Stimulated activated CD8-positive, alpha-beta memory T cell treated with anti-CD3 and anti-CD28 coated beads, Interleukin-7, amount 100 ng/mL, for 24 hours (primary cell): ENCODE measurements around the gene MYL2.

Source experiments
- DNase-seq: peaks from one replicate; pipeline ENCODE4 v3.0.0-alpha.2; 2020; ENCODE audit warnings: low read depth

Gene MYL2

DNA sequence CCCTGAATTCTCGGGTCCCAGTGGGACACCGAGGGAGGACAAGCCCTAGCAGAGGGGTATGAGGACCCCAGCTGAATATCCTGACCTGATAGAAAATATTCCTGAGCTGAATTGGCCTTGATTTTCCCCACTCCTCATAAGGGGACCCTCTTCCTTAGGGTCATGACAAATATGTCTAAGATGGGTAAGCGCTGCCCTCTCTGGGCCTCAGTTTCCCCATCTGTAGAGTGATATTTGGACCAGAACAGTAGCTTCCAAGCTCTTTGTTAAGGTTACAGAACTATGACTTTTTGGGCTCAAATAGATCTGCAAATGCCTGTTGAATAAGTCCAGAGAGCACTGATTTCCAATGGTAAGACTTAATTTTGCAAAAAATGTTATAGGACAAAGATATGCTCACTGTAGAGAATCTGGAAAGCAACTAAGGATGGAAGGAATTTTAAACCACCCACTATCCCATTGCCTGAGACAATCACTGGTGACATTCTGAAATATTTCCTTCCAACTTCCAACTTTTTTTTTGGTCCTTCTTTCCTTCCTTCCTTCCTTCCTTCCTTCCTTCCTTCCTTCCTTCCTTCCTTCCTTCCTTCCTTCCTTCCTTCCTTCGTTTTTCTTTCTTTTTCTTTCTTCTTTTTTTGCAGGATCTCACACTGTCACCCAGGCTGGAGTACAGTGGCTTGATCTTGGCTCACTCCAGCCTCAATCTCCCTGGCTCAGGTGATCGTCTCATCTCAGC is 32.0 kb downstream of the MYL2 start:
- DNase-seq, result no peak

DNA sequence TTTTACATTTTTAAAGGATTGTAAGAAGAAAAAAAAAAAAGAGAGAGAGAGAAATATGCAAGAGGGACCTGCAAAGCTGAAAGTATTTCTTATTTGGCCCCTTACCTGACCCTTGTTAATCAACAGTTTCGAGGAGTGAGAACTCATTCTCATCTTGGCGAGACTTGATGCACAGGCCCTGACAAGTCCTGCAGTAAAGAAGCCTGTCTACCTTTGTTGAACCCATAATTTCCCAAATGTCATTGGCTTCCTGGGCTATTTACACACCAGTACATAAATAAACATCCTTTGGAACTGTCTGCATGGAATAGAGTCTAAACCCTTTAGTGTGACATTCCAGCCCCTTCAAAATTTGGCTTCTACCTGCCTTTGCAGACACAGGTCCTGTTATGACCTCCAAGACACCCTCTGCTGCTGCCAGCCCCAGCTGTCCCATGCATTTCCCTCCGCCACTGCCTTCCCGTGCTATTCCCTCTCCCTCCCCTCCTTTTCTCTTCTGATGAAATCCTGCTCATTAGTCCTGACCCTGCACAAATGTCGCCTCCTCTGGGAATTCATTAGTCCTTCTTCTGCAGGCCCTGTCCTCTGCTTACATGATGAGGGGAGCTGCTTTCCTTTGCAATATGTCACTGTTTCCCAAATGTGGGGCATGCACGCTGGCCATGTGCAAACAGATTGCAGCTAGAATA is 35.1 kb downstream of the MYL2 start:
- DNase-seq, result no peak

DNA sequence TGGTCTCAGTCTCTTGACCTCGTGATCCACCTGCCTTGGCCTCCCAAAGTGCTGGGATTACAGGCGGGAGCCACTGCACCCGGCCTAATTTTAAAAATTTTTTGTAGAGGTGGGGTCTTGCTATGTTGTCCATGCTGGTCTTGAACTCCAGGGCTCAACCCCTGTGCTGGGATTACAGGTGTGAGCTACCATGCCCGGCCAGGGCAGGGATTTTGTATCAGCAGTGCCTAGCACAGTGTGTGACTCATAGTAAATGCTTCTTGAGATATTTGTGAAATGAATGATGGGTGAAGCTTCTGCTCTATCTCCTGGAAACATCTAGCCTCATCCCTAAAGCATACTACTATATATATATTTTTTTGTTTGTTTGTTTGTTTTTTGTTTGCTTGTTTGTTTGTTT is 37.1 kb downstream of the MYL2 start:
- DNase-seq, result no peak

DNA sequence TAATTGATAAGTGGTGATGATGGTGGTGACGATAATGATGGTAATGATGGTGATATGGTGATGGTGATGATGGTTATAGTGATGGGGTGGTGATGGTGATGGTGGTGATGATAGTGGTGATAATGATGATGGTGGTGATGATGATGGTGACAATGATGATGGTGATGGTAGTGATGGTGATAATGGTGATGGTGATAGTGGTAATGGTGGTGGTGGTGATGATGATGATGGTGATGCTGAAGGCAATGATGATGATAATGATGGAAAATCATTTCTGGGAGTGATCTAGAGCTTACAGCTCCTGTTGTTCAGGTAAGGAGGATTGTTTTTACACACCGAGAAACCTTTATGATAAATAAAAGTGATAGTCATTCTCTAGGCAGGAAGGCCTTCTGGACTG is 39.7 kb downstream of the MYL2 start:
- DNase-seq, result no peak

DNA sequence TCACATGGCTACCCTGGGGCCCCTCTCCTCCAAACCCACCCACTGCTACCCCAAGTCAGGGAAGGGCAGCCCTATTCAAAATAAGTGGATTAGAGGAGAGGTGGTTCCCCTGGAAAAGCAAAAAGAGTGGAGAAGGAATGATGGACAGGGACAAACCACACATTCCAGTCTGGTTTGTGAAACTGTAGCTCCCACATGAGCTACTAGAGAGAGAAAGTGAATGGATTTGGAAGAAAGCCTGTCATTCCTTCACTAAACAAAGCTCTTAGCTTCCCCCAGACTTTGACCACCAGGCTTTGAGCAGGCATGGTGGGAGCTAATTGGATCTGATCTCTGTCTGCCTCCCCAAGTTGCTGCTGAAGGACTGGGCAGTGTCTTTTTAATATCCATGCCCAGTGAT is 45.6 kb downstream of the MYL2 start:
- DNase-seq, result no peak

DNA sequence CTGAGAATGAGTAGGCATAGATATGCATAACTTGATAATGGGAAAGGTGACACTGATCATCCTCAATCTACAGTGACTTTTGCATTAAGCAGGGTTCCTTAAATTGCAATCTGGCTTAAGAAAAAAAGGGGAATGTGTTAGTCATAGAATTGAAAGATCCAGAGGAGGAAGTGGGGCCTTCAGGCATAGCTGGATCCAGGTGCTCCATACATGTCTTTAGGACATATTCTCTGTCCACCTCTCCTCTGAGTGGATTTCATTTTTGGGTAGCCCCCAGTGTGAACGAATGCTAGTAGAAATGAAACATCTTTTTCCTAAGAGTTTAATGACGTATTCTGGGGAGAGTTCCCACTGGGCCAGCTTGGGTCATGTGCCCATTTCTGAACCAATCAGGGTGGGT is 46.0 kb downstream of the MYL2 start:
- no peak for DNase-seq

DNA sequence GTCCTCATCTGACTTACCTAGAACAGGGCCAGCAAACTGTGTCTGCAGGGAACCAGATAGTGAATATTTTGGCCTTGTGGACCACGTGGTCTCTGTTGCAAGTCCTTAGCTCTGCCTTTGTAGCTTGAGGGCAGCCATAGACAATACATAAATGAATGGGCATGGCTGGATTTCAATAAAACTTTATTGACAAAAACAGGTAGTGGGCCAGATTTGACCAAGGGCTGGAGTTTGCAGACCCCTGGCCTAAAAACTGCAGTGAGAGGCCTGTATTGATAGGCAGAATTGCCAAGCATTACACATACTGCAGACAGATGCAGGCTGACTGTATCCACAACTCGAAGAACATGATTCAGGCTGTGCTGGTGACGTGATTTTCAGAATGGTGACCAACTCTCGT is 48.3 kb downstream of the MYL2 start:
- no peak for DNase-seq

DNA sequence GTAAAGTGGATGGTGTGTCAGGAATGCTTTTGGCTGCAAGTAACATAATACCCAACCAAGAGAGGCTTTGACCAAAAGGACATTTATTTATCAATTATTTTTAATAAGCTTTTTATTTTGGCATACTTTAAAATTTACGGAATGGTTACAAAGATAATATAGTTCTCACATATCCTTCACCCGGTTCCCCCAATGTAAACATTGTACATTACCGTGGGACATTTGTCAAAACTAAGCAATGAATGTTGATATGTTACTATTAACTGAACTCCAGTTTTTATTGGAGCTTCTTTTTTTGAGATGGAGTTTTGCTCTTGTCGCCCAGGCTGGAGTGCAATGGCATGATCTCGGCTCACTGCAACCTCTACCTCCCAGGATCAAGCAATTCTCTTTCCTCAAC is 50.6 kb downstream of the MYL2 start:
- no peak for DNase-seq

DNA sequence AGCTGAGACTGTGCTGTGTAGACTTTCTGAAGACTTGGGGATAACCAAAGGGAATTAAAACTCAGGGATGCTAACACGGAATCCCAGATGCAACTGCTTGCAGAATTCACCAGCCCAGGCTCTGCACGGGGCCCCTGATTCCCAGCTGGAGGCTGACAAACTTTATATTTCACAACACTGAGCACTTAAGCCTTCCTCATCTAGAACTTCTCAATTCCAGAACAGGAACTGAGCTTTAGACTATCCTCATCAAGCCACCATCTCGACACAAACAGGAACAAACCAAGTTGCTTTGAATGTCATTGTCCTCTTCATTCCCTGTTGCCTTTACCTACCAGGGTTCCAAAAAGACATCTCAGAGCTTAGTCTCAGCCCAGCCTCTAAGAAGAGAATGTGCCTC is 51.4 kb downstream of the MYL2 start:
- DNase-seq, result no peak

DNA sequence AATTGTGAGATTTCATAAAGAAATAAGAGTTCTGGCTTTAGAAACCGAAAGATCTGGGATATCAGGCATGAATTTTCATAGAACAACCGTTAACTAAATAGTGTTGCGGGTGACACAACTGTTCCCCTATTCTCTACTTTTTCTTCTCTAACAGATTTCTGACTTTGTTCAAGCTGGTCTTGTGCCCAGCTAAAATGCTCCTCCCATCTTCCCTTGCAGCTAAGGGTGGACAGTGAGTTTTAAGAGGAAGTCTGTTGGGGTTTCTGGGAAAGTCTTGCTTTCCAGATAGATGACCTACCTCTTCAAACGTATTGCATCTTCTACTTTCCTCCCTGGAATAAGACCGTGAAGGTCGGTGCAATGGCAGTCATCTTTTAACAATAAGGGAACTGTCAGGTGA is 54.9 kb downstream of the MYL2 start:
- DNase-seq, result no peak

DNA sequence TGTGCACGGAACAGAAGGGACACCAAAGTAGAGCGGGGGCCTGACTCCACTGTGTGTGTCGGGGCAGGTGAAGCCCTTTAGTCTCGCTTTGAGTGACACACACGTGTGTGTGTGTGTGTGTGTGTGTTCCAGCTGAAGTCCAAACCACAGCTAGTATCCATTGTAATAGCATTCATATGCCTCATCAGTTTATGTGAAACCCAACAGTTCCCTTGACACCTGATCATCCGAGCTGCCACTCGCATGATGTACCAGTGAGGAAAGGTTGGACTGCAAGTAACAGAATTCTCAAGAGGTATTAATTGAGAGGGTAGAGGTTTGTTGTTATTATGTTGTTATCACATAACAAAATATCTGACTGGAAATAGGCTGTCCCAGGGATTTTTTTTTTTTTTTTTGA is 57.2 kb downstream of the MYL2 start:
- no peak for DNase-seq

DNA sequence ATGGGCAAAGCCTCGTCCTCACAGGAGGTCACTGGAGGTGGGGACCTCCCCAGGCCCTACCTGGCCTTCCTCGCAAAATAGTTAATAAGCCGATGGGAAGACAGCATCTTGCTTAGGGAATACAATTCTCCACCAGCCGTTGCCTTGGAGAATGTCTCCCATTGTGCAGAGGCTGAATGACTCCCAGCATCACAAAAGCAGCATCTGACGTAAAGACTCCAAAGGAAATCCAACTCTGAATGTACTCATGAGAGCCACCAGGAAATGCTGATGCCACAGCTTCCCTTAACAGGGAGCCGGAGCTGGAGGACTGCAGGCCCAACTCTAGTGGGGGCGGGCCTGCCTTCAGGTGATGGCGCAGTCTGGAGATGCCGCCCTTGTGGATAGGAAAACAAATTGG is 58.0 kb downstream of the MYL2 start:
- no peak for DNase-seq

DNA sequence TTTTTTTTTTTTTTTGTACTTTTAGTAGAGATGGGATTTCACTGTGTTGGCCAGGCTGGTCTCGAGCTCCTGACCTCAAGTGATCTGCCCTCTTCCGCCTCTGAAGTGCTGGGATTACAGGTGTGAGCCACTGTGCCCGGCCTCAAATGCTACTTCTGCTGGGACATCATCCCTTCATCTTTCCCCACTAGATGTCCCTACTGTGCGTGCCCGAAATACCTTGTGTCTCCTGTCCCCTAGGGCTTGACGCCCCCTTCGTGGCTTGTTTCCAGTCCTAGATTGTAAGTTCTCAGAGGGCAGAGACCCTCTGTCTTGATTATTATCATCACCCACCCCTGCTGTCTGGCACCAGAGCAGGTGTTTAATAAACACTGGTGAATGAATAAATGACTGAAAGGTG is 58.6 kb downstream of the MYL2 start:
- DNase-seq, result no peak
